MM.1S (cell line): ENCODE data around the gene HOXA11.
A peak's percentile ranks its signal among the peaks of the same experiment; 100 is the strongest.

Source experiments
- DNase-seq: peaks from one replicate; pipeline ENCODE4 v3.0.0-alpha.2; 2015
- H2AFZ ChIP-seq: fragments of 300-600 bp; sonication (generic); 2 replicates; pipeline ENCODE4 v1.6.0; 2016; ENCODE audit warnings: antibody characterized with exemption, low read length
- H3F3A ChIP-seq: fragments of 300-600 bp; sonication (generic); 2 replicates; pipeline ENCODE4 v1.6.1; 2016; ENCODE audit warnings: mild to moderate bottlenecking, antibody characterized with exemption, low read length, moderate library complexity, mixed read lengths; ENCODE audit not compliant: insufficient read depth
- H3K27ac ChIP-seq: fragments of 300-600 bp; sonication (generic); 2 replicates; pipeline ENCODE4 v1.5.1; 2016; ENCODE audit warnings: mild to moderate bottlenecking, low read length
- H3K27me3 ChIP-seq: fragments of 300-600 bp; sonication (generic); replicated peaks from 2 replicates; pipeline ENCODE4 v1.6.0; 2016; ENCODE audit warnings: low read length; ENCODE audit not compliant: insufficient read depth
- H3K36me3 ChIP-seq: fragments of 300-600 bp; sonication (generic); replicated peaks from 2 replicates; pipeline ENCODE4 v1.6.1; 2016; ENCODE audit warnings: mild to moderate bottlenecking, low read length, mixed read lengths; ENCODE audit not compliant: insufficient read depth
- H3K4me1 ChIP-seq: fragments of 300-600 bp; sonication (generic); 2 replicates; pipeline ENCODE4 v1.6.1; 2016; ENCODE audit warnings: low read length, mixed read lengths
- H3K4me2 ChIP-seq: fragments of 300-600 bp; sonication (generic); 2 replicates; pipeline ENCODE4 v1.6.0; 2016; ENCODE audit warnings: low read depth, low read length
- H3K4me3 ChIP-seq: fragments of 300-600 bp; sonication (generic); 2 replicates; pipeline ENCODE4 v1.5.1; 2016; ENCODE audit warnings: low read length, mixed read lengths
- H3K79me2 ChIP-seq: fragments of 300-600 bp; sonication (generic); 2 replicates; pipeline ENCODE4 v1.6.1; 2016; ENCODE audit warnings: mixed run types, low read length, mixed read lengths
- H3K9ac ChIP-seq: fragments of 300-600 bp; sonication (generic); 2 replicates; pipeline ENCODE4 v1.6.1; 2016; ENCODE audit warnings: low read length, mixed read lengths
- H3K9me2 ChIP-seq: fragments of 300-600 bp; sonication (generic); replicated peaks from 2 replicates; pipeline ENCODE4 v1.6.1; 2016; ENCODE audit warnings: mild to moderate bottlenecking, low read length, mixed read lengths; ENCODE audit not compliant: insufficient read depth
- H3K9me3 ChIP-seq: fragments of 300-600 bp; sonication (generic); replicated peaks from 2 replicates; pipeline ENCODE4 v1.6.1; 2016; ENCODE audit warnings: mild to moderate bottlenecking, low read length, mixed read lengths; ENCODE audit not compliant: insufficient read depth
- H4K20me1 ChIP-seq: fragments of 300-600 bp; sonication (generic); 2 replicates; pipeline ENCODE4 v1.6.1; 2016; ENCODE audit warnings: mild to moderate bottlenecking, low read length, moderate library complexity, mixed read lengths; ENCODE audit not compliant: insufficient read depth
- EZH2 ChIP-seq: fragments of 300-600 bp; sonication (generic); optimal IDR thresholded peaks from 2 replicates; pipeline ENCODE3; 2017; ENCODE audit warnings: low read depth, mild to moderate bottlenecking, antibody characterized with exemption, low read length, mixed read lengths
- EZH2phosphoT487 ChIP-seq: fragments of 300-600 bp; sonication (generic); IDR thresholded peaks from 2 replicates; pipeline ENCODE4 v1.6.1; 2018; ENCODE audit warnings: antibody characterized with exemption, low read length
- TF ChIP-seq, protein P1 (sequence below): fragments of 300-600 bp; sonication (generic); IDR thresholded peaks from 2 replicates; pipeline ENCODE4 v1.5.1; 2016; ENCODE audit warnings: antibody characterized with exemption, low read length, mixed read lengths

HOXA11 gene

DNA sequence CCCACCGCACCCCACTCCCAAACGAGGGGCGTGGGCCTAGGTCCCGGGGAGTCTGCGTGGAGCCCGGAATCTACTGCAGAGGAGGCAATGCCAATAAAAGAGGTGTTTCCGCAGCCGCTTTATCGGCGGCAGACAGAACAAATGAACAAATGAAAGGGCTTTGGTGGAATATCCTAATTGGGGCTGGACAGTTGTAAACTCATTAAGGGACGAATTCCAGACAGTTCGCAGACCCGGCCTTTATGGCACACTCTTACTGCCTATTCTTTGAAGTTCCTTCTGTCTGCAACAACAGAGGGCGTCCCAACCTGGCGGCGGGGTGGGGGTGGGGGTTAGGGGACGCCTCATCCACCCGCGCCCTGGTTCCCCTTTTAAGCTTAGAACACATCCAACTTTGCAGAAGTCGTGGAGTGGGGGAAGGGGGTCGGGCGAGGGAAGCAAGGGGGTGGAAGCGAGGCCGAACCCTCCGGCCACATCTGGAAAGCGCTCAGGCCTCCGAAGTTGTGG, 23.8 kb downstream of the HOXA11 start:
- Histone ChIP-seq H3K27ac (no peak overlapping the region), H3K4me2 (peak overlapping the region; percentile 96), H2AFZ (peak overlapping the region; percentile 91), H3K9me3 (no peaks in the 10 kb centered on the region), H3K79me2 (no peaks in the 10 kb centered on the region), H3K4me1 (0 out of 2 replicates have a peak, but pooled peaks cover 4% of the 10 kb centered on the region), H3K4me3 (peak overlapping the region; percentile 64), H3K36me3 (no peaks in the 10 kb centered on the region), H3K9ac (no peak overlapping the region), H3K9me2 (no peaks in the 10 kb centered on the region), H3F3A (no peaks in the 10 kb centered on the region), H4K20me1 (no peaks in the 10 kb centered on the region), H3K27me3 (peaks cover 91% of the 10 kb centered on the region)
- TF ChIP-seq EZH2, result no peak
- TF ChIP-seq, protein P1, sequence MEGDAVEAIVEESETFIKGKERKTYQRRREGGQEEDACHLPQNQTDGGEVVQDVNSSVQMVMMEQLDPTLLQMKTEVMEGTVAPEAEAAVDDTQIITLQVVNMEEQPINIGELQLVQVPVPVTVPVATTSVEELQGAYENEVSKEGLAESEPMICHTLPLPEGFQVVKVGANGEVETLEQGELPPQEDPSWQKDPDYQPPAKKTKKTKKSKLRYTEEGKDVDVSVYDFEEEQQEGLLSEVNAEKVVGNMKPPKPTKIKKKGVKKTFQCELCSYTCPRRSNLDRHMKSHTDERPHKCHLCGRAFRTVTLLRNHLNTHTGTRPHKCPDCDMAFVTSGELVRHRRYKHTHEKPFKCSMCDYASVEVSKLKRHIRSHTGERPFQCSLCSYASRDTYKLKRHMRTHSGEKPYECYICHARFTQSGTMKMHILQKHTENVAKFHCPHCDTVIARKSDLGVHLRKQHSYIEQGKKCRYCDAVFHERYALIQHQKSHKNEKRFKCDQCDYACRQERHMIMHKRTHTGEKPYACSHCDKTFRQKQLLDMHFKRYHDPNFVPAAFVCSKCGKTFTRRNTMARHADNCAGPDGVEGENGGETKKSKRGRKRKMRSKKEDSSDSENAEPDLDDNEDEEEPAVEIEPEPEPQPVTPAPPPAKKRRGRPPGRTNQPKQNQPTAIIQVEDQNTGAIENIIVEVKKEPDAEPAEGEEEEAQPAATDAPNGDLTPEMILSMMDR, result no peak; the same call in 1 of the 2 replicates
- TF ChIP-seq EZH2phosphoT487, result no peak
- DNase-seq, result no peak

- peak overlapping the region; percentile 64 for H3K4me3 ChIP-seq
- no peak overlapping the region for H3K27ac ChIP-seq
- H2AFZ ChIP-seq, result peak overlapping the region; percentile 91
- no peaks in the 10 kb centered on the region for H3K79me2 ChIP-seq
- H3K36me3 ChIP-seq, result no peaks in the 10 kb centered on the region
- peak; percentile 71 for DNase-seq
- H3K9ac ChIP-seq, result peak overlapping the region; percentile 6; the same call in 1 of the 2 replicates
- H3K9me3 ChIP-seq, result no peaks in the 10 kb centered on the region
- H3K9me2 ChIP-seq, result no peaks in the 10 kb centered on the region
- peaks cover 91% of the 10 kb centered on the region for H3K27me3 ChIP-seq
- H3K4me1 ChIP-seq, result 0 out of 2 replicates have a peak, but pooled peaks cover 4% of the 10 kb centered on the region
- no peaks in the 10 kb centered on the region for H4K20me1 ChIP-seq
- no peaks in the 10 kb centered on the region for H3F3A ChIP-seq
- no peak for TF ChIP-seq EZH2phosphoT487
- no peak for TF ChIP-seq EZH2
- TF ChIP-seq, protein P1, result peak; percentile 96
- H3K4me2 ChIP-seq, result peak overlapping the region; percentile 96
Observed at GRCh38 chr7:27160546-27161213, 24.4 kb downstream of the HOXA11 start.

DNA sequence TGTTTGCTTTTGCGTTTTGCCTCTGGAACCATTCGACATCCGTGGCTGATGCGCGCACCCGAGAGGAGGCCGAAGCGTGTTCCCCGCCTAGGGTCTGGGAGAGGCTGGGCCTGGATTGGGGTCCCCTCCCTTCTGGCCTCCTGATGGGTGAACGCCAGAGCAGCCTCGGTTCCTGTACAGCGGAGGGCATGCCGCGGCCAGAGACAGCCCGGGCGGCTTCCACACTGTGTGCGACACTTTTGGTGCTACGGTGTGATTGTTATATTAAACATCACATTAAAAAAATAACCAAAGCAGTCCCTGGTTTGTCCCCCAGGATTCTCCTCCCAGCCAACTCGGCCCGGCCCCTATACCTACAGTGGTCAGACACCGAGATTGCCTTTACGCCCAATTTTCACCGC, 24.9 kb downstream of the HOXA11 start:
- no peaks in the 10 kb centered on the region for H3K36me3 ChIP-seq
- peak overlapping the region; percentile 64 for H3K4me3 ChIP-seq
- no peaks in the 10 kb centered on the region for H4K20me1 ChIP-seq
- H3F3A ChIP-seq, result no peaks in the 10 kb centered on the region
- peak overlapping the region; percentile 6; the same call in 1 of the 2 replicates for H3K9ac ChIP-seq
- H3K9me2 ChIP-seq, result no peaks in the 10 kb centered on the region
- H3K79me2 ChIP-seq, result no peaks in the 10 kb centered on the region
- no peak for TF ChIP-seq EZH2
- TF ChIP-seq, protein P1, result no peak
- 0 out of 2 replicates have a peak, but pooled peaks have one; percentile 58 for TF ChIP-seq EZH2phosphoT487
- H3K27ac ChIP-seq, result no peak overlapping the region
- DNase-seq, result no peak
- H3K9me3 ChIP-seq, result no peaks in the 10 kb centered on the region
- H3K4me1 ChIP-seq, result 0 out of 2 replicates have a peak, but pooled peaks cover 4% of the 10 kb centered on the region
- H3K4me2 ChIP-seq, result peak overlapping the region; percentile 96
- H2AFZ ChIP-seq, result peak overlapping the region; percentile 91
- peaks cover 91% of the 10 kb centered on the region for H3K27me3 ChIP-seq
